SH-SY5Y (cell line): ENCODE measurements around the gene RAVER2.

Experiments used
- GATA2 ChIP-seq: IDR thresholded peaks from 2 replicates; pipeline ENCODE4 v1.6.1; 2011; ENCODE audit warnings: mild to moderate bottlenecking, low read depth, low read length
- GATA3 ChIP-seq: IDR thresholded peaks from 2 replicates; pipeline ENCODE4 v1.6.1; 2011; ENCODE audit warnings: low read depth, mild to moderate bottlenecking, low read length, moderate library complexity

DNA sequence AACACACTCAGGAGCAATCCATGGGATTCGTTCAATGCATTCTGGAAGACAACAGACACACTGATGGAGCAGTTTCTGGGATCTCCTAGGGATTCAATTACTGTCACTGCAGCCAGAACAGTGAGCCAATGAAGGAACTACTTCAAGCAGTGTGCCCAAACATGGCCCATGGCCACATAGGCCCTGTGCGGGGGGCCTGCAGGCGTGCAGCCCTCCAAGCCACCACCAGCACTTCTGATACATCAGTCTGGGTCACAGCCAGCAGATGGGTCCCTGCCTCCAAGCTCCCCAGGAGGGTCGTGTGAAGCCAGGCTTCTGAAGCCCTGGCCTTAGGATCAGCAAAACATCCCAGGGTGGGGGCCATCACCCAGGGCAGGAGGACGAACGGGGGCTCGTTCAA is 99.3 kb downstream of the RAVER2 start:
- TF ChIP-seq GATA2 (no peak), GATA3 (no peak)
